Cardiac atrium fibroblast (primary cell): ENCODE measurements around the gene NKIRAS2. TPM values are rescaled to one million over a fixed set of nuclear protein-coding genes. Genes with fewer than 3 reads are reported as not detected.

Experiments used
- total RNA-seq: library from RNA; depleted of rRNA; stranded (reverse); fragments of >200 nt; gene quantifications from 2 replicates; pipeline ENCODE4 v1.2.3, GENCODE V29; 2015

NKIRAS2 gene
- total RNA-seq, result 60.7 and 84.6 TPM in 2 replicates

GRCh38 chr17:42019509-42020404 lies at the start of gene NKIRAS2:
Gene NKIRAS2 (plus strand): TSS chr17:42020090. CDS start chr17:42021578, 1,488 bp downstream.

DNA sequence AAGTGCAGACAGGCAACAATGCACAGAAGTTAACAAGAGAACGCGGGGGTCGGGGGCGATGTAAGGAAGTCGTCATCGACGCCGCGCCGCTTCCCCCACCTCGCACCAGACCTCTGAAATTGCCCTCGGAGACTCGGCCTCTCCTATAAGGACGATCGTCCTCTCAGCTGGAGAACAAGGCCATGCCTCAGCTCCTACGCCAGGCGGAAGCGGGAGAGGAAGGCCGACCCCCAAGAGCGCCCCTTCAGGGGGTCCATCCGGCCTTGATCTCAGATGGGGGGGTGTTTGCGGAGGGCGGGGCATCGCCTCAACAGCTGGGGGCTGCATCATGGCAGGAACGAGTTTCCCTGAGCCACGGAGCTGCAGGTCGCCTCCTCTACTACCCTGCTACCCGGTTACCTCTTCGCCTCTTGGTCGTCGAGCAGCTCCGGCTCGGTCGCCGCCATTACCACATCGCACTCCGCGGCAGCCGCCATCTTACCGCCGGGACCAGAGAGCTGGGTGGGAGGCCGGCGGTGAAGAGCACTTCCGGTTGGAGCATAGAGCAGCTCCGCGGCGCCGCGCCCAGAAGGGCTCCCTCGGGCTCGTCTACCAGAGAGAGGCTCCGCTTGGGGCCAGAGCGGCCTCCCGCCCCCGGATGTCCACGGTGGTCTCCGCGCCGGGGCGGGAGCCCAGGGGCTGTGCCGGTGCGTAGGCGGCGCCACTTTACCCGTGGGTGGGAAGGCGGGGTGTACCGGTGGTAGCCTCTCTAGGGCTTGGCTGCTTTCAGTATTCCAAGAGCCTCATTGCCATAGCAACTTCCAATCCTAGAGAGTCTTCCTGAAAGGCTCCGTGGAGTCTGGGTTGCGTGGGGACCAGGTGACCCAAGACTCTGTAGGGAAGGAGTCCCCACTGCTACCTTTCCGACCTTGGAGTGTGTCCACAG lies 2.7 kb upstream of the NKIRAS2 start, which contains the start of gene DNAJC7:
TSS of gene DNAJC7 (minus strand) at position 499 of the 925 bp plus-strand sequence. CDS start at position 476, 23 bp downstream.

GRCh38 chr17:42050393-42051012 lies 30.6 kb downstream of the NKIRAS2 start, which contains the start of gene C17orf113:
Gene C17orf113 (minus strand): TSS chr17:42050601. CDS start chr17:42043376, 7,225 bp downstream.

Other genes with a start within 250 kb of the NKIRAS2 start
- 54.1 and 57.0 TPM in 2 replicates for gene JUP, start 233.4 kb upstream of the NKIRAS2 start, total RNA-seq
- 86.3 and 93.0 TPM in 2 replicates for gene P3H4, start 208.1 kb upstream of the NKIRAS2 start, total RNA-seq
- 676 and 811 TPM in 2 replicates for gene FKBP10, start 207.1 kb upstream of the NKIRAS2 start, total RNA-seq
- gene NT5C3B, start 183.9 kb upstream of the NKIRAS2 start, total RNA-seq, result 43.9 and 65.1 TPM in 2 replicates
- not detected in 2 replicates for gene KLHL10, start 182.3 kb upstream of the NKIRAS2 start, total RNA-seq
- 17.1 and 23.3 TPM in 2 replicates for gene KLHL11, start 154.7 kb upstream of the NKIRAS2 start, total RNA-seq
- 187 and 262 TPM in 2 replicates for gene ACLY, start 101.1 kb upstream of the NKIRAS2 start, total RNA-seq
- gene ODAD4, start 89.5 kb upstream of the NKIRAS2 start, total RNA-seq, result 0.16 and 0.18 TPM in 2 replicates
- 64.6 and 82.6 TPM in 2 replicates for gene CNP, start 53.3 kb upstream of the NKIRAS2 start, total RNA-seq
- gene DNAJC7, start 2.7 kb upstream of the NKIRAS2 start, total RNA-seq, result 51.7 and 54.7 TPM in 2 replicates
- gene C17orf113, start 30.5 kb downstream of the NKIRAS2 start, total RNA-seq, result 0.18 and 0.49 TPM in 2 replicates
- not detected in 2 replicates for gene ZNF385C, start 78.4 kb downstream of the NKIRAS2 start, total RNA-seq
- gene DHX58, start 92.6 kb downstream of the NKIRAS2 start, total RNA-seq, result 6.3 and 10.4 TPM in 2 replicates
- 9.9 and 10.2 TPM in 2 replicates for gene KAT2A, start 101.3 kb downstream of the NKIRAS2 start, total RNA-seq
- not detected in 2 replicates for gene HSPB9, start 102.7 kb downstream of the NKIRAS2 start, total RNA-seq
- 120 and 154 TPM in 2 replicates for gene RAB5C, start 134.9 kb downstream of the NKIRAS2 start, total RNA-seq
- gene KCNH4, start 161.1 kb downstream of the NKIRAS2 start, total RNA-seq, result not detected in 2 replicates
- gene HCRT, start 165.4 kb downstream of the NKIRAS2 start, total RNA-seq, result not detected in 2 replicates
- gene GHDC, start 174.4 kb downstream of the NKIRAS2 start, total RNA-seq, result 16.8 and 22.5 TPM in 2 replicates